ENCODE measurements around the gene PBRM1. TPM values are rescaled to one million over a fixed set of nuclear protein-coding genes. Genes with fewer than 3 reads are reported as not detected.

PBRM1 gene
- total and polyA plus RNA-seq, 3 donors from 2014 or later, result 28.9 to 109 (median 99.8) TPM

DNA sequence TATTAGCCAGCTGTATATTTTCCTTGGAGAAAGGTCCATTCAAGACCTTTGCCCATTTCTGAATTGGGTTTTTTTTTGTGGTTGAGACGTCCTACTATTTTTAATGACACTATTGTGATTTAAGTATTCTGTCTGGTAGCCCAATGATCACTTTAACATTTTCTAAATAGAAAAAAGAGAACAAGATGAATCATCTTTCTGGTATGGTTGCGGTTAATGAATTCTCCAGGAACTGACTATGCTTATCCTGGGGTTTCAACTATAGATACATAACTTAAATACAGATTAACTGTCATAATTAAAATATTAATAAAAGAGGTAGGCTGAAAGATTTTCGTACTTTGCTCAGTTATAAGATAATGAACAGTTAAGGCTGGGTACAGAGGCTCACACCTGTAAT lies 51.9 kb downstream of the PBRM1 start:
- Histone ChIP-seq H3K36me3 (ENCODE audit: low read depth, missing control alignments) (no peaks in the 10 kb centered on the region), H3K4me3 (no peak overlapping the region), H3K27ac (no peak overlapping the region), H3K4me1 (no peaks in the 10 kb centered on the region), H3K27me3 (no peaks in the 10 kb centered on the region), H3K9me3 (no peaks in the 10 kb centered on the region)
- no peak for DNase-seq
- 88 to 95% methylated on average over 3 of the region's 3 CpGs for WGBS, 2 donors
- intact Hi-C loops (cut with DNase I; ENCODE audit: low total_unique reads), result no loop called here
- TF ChIP-seq, protein P1, sequence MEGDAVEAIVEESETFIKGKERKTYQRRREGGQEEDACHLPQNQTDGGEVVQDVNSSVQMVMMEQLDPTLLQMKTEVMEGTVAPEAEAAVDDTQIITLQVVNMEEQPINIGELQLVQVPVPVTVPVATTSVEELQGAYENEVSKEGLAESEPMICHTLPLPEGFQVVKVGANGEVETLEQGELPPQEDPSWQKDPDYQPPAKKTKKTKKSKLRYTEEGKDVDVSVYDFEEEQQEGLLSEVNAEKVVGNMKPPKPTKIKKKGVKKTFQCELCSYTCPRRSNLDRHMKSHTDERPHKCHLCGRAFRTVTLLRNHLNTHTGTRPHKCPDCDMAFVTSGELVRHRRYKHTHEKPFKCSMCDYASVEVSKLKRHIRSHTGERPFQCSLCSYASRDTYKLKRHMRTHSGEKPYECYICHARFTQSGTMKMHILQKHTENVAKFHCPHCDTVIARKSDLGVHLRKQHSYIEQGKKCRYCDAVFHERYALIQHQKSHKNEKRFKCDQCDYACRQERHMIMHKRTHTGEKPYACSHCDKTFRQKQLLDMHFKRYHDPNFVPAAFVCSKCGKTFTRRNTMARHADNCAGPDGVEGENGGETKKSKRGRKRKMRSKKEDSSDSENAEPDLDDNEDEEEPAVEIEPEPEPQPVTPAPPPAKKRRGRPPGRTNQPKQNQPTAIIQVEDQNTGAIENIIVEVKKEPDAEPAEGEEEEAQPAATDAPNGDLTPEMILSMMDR (IDR thresholded peaks at IDR 0.05), result no peak
- no peak for TF ChIP-seq POLR2A (IDR thresholded peaks at IDR 0.05)

DNA sequence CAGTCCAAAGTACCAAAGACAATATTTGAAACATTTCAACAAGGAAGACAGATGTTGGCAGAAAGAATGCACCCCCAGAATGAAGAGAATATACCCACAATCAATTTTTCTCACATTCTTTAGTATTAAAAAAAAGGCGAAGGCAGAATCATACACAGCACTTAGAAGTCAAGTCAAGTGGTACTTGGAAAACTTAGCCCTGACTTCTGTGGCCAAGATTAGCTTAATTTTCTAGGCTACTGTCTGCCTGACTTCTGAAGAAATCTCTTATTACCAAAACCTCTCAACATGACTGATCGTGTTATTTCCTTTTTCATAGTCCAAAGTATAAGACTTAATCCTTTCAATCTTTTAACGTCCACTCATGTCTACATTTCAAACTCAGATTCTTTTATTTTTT lies 60.7 kb downstream of the PBRM1 start:
- DNase-seq, result no peak
- no peaks in the 10 kb centered on the region for H3K9me3 ChIP-seq
- intact Hi-C loops (cut with DNase I; ENCODE audit: low total_unique reads), result no loop called here
- WGBS, 2 donors, result 94 to 97% methylated on average over 3 of the region's 3 CpGs
- H3K36me3 ChIP-seq (ENCODE audit: low read depth, missing control alignments), result no peaks in the 10 kb centered on the region
- H3K27ac ChIP-seq, result no peak overlapping the region
- no peaks in the 10 kb centered on the region for H3K27me3 ChIP-seq
- no peaks in the 10 kb centered on the region for H3K4me1 ChIP-seq
- H3K4me3 ChIP-seq, result no peak overlapping the region
- no peak for TF ChIP-seq POLR2A (IDR thresholded peaks at IDR 0.05)
- TF ChIP-seq, protein P1 (IDR thresholded peaks at IDR 0.05), result no peak

DNA sequence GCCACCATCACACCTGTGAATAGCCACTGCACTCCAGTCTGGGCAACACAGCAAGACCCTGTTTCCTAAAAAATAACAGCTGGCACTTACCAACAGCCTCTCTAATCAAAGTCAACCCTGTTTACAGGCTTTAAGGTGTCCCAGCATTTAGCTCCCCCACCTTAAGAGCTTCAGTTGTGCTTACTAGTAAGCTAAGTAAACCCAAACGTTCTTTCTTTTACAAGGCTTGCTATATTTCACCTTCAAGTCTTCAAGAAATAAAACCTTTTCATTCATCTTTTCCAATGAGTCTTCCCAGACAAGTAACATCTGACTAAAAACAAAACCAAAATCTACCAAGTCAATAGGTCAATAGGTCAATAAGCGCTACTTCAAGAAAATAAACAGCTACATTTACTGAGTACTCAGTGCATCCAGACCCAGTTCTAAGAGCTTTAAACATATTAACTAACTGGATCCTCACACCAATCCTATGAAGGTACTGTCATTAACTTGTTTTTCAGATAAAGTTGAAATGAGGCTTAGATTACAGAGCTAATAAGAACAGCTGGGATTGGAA lies 62.4 kb downstream of the PBRM1 start:
- Histone ChIP-seq H3K36me3 (ENCODE audit: low read depth, missing control alignments) (no peaks in the 10 kb centered on the region), H3K4me1 (no peaks in the 10 kb centered on the region), H3K9me3 (no peaks in the 10 kb centered on the region), H3K27ac (no peak overlapping the region), H3K27me3 (no peaks in the 10 kb centered on the region), H3K4me3 (no peak overlapping the region)
- no peak for TF ChIP-seq POLR2A (IDR thresholded peaks at IDR 0.05)
- TF ChIP-seq, protein P1 (IDR thresholded peaks at IDR 0.05), result no peak
- WGBS, 2 donors, result 67 to 70% methylated on average over 2 of the region's 2 CpGs
- DNase-seq, result no peak
- intact Hi-C loops (cut with DNase I; ENCODE audit: low total_unique reads), result no loop called here

DNA sequence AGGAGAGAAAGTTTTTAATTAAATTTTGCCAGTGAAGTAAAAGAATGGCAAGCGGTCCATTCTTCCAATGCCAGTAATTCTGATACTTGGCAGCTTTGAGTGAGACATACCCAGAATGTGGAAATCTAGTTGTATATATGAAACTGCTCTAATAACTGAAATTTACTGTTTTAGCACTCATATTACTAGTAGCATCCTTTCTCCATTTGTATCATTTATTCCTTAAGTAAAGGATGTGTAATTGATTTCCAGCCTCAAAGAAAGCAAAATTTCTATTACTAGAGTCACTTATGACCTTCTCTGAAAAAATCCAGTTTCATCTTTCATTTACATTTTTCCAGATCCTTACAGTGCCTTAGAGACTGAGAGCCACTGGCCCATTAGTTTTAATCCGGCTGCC lies 65.1 kb downstream of the PBRM1 start:
- TF ChIP-seq, protein P1 (IDR thresholded peaks at IDR 0.05), result no peak
- no peak for TF ChIP-seq POLR2A (IDR thresholded peaks at IDR 0.05)
- Histone ChIP-seq H3K4me3 (no peak overlapping the region), H3K9me3 (no peaks in the 10 kb centered on the region), H3K4me1 (no peaks in the 10 kb centered on the region), H3K27me3 (no peaks in the 10 kb centered on the region), H3K27ac (no peak overlapping the region), H3K36me3 (ENCODE audit: low read depth, missing control alignments) (no peaks in the 10 kb centered on the region)
- WGBS, 2 donors, result 94% methylated on average over 2 of the region's 2 CpGs
- no peak for DNase-seq
- intact Hi-C loops (cut with DNase I; ENCODE audit: low total_unique reads), result no loop called here

DNA sequence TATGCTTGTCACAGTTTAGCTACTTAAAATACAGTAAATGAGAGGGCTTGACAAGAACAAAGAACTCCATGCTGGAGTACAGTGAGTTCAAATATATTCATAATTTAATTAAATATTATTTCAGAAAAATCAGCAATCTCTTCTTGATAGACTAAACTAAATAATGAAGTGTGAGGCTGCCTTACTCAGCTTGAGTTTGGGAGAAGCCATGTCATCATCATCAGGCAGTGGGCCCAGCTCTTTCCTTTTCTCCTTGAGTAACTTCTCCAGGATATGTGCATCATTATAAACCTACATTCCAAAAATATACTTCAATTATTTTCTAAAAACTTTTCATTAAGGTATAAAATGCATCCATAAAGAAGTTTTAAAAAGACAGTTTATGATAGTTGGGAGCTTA lies 70.5 kb downstream of the PBRM1 start:
- no peaks in the 10 kb centered on the region for H3K27me3 ChIP-seq
- no peaks in the 10 kb centered on the region for H3K9me3 ChIP-seq
- no peak for DNase-seq
- intact Hi-C loops (cut with DNase I; ENCODE audit: low total_unique reads), result no loop called here
- no peaks in the 10 kb centered on the region for H3K4me1 ChIP-seq
- H3K36me3 ChIP-seq (ENCODE audit: low read depth, missing control alignments), result no peaks in the 10 kb centered on the region
- no peak overlapping the region for H3K27ac ChIP-seq
- TF ChIP-seq, protein P1 (IDR thresholded peaks at IDR 0.05), result no peak
- no peak for TF ChIP-seq POLR2A (IDR thresholded peaks at IDR 0.05)
- no peak overlapping the region for H3K4me3 ChIP-seq
